ENCODE results near the gene SEMA3D.

- TF ChIP-seq CTCF (IDR thresholded peaks at IDR 0.05) (no peak), POLR2A (IDR thresholded peaks at IDR 0.05) (no peak), EP300 (IDR thresholded peaks at IDR 0.05) (no peak)
Measured at GRCh38 chr7:84948634-84949033, 238.2 kb downstream of the SEMA3D start.
